HepG2 (cell line): ENCODE results near the gene LAMA5. TPM values are rescaled to one million over a fixed set of nuclear protein-coding genes. Genes with fewer than 3 reads are reported as not detected.

Source experiments
- AGO2 ChIP-seq: fragments of 200-400 bp; formaldehyde crosslinking; optimal IDR thresholded peaks from 2 replicates; pipeline ENCODE3; 2017; ENCODE audit warnings: mild to moderate bottlenecking, low read depth, low read length, moderate library complexity
- CHCHD3 ChIP-seq: sonication (generic); formaldehyde crosslinking; IDR thresholded peaks from 2 replicates; pipeline ENCODE4 v1.8.0; 2022; ENCODE audit warnings: mild to moderate bottlenecking, missing genetic modification reagents, moderate library complexity
- CHD2 ChIP-seq: IDR thresholded peaks from 2 replicates; pipeline ENCODE4 v1.6.1; 2011; ENCODE audit warnings: low read depth, low read length, improper control_type of control experiment
- HBP1 ChIP-seq: IDR thresholded peaks from 2 replicates; pipeline ENCODE4 v1.6.1; 2016; ENCODE audit warnings: low read depth, control low read depth
- HOXA9 ChIP-seq: sonication (generic); formaldehyde crosslinking; IDR thresholded peaks from 2 replicates; pipeline ENCODE4 v1.8.1; 2022; ENCODE audit warnings: missing genetic modification reagents, mild to moderate bottlenecking, moderate library complexity, borderline replicate concordance
- KDM2A ChIP-seq: sonication (generic); formaldehyde crosslinking; IDR thresholded peaks from 2 replicates; pipeline ENCODE4 v1.4.0; 2020; ENCODE audit warnings: low read depth, missing genetic modification reagents, borderline replicate concordance
- KDM4B ChIP-seq: sonication (generic); formaldehyde crosslinking; IDR thresholded peaks from 2 replicates; pipeline ENCODE4 v1.4.0; 2020; ENCODE audit warnings: missing genetic modification reagents
- KDM6A ChIP-seq: IDR thresholded peaks from 2 replicates; pipeline ENCODE4 v1.6.1; 2016; ENCODE audit warnings: low read depth
- KLF13 ChIP-seq: sonication (generic); formaldehyde crosslinking; IDR thresholded peaks from 2 replicates; pipeline ENCODE4 v1.4.0; 2020; ENCODE audit warnings: mild to moderate bottlenecking, missing genetic modification reagents
- KMT2A ChIP-seq: sonication (generic); formaldehyde crosslinking; IDR thresholded peaks from 2 replicates; pipeline ENCODE4 v1.4.0; 2020; ENCODE audit warnings: missing genetic modification reagents
- RBAK ChIP-seq: sonication (generic); formaldehyde crosslinking; IDR thresholded peaks from 2 replicates; pipeline ENCODE4 v1.5.1; 2020; ENCODE audit warnings: mild to moderate bottlenecking, missing genetic modification reagents
- SALL1 ChIP-seq: sonication (generic); formaldehyde crosslinking; IDR thresholded peaks from 2 replicates; pipeline ENCODE4 v1.8.0; 2022; ENCODE audit warnings: mild to moderate bottlenecking, missing genetic modification reagents
- SETDB1 ChIP-seq: sonication (generic); formaldehyde crosslinking; IDR thresholded peaks from 2 replicates; pipeline ENCODE4 v1.5.1; 2020; ENCODE audit warnings: missing genetic modification reagents, mild to moderate bottlenecking, borderline replicate concordance
- SSRP1 ChIP-seq: IDR thresholded peaks from 2 replicates; pipeline ENCODE4 v1.6.1; 2016; ENCODE audit warnings: control low read depth
- TBX3 ChIP-seq: fragments of 450-650 bp; IDR thresholded peaks from 2 replicates; pipeline ENCODE4 v1.6.1; 2017; ENCODE audit warnings: antibody characterized with exemption, mild to moderate bottlenecking, inconsistent platforms, borderline replicate concordance
- TCF7 ChIP-seq: sonication (generic); IDR thresholded peaks from 2 replicates; pipeline ENCODE4 v1.6.1; 2016; ENCODE audit warnings: antibody characterized with exemption, low read depth
- THAP7 ChIP-seq: sonication (generic); formaldehyde crosslinking; IDR thresholded peaks from 2 replicates; pipeline ENCODE4 v1.8.1; 2023; ENCODE audit warnings: mild to moderate bottlenecking, missing genetic modification reagents
- THYN1 ChIP-seq: sonication (generic); formaldehyde crosslinking; IDR thresholded peaks from 2 replicates; pipeline ENCODE4 v1.8.1; 2023; ENCODE audit warnings: low read depth, mild to moderate bottlenecking, moderate library complexity, missing genetic modification reagents, borderline replicate concordance
- ZBTB21 ChIP-seq: sonication (generic); formaldehyde crosslinking; IDR thresholded peaks from 2 replicates; pipeline ENCODE4 v1.4.0; 2020; ENCODE audit warnings: missing genetic modification reagents
- ZFY ChIP-seq: sonication (generic); formaldehyde crosslinking; IDR thresholded peaks from 2 replicates; pipeline ENCODE4 v1.4.0; 2020; ENCODE audit warnings: missing genetic modification reagents
- ZMYM3 ChIP-seq: sonication (generic); formaldehyde crosslinking; IDR thresholded peaks from 2 replicates; pipeline ENCODE4 v1.5.1; 2020; ENCODE audit warnings: mild to moderate bottlenecking, missing genetic modification reagents
- ZNF354B ChIP-seq: sonication (generic); formaldehyde crosslinking; IDR thresholded peaks from 2 replicates; pipeline ENCODE4 v1.8.0; 2022; ENCODE audit warnings: mild to moderate bottlenecking, missing genetic modification reagents
- ZNF430 ChIP-seq: sonication (generic); formaldehyde crosslinking; IDR thresholded peaks from 2 replicates; pipeline ENCODE4 v1.9.0; 2021; ENCODE audit warnings: mild to moderate bottlenecking, missing genetic modification reagents
- ZNF503 ChIP-seq: sonication (generic); formaldehyde crosslinking; IDR thresholded peaks from 2 replicates; pipeline ENCODE4 v1.4.0; 2020; ENCODE audit warnings: missing genetic modification reagents
- ZNF782 ChIP-seq: sonication (generic); formaldehyde crosslinking; IDR thresholded peaks from 2 replicates; pipeline ENCODE4 v1.4.0; 2020; ENCODE audit warnings: missing genetic modification reagents, mild to moderate bottlenecking, borderline replicate concordance
- ZNF839 ChIP-seq: sonication (generic); formaldehyde crosslinking; IDR thresholded peaks from 2 replicates; pipeline ENCODE4 v1.4.0; 2020; ENCODE audit warnings: missing genetic modification reagents, mild to moderate bottlenecking, borderline replicate concordance
- ZSCAN12 ChIP-seq: sonication (generic); formaldehyde crosslinking; IDR thresholded peaks from 2 replicates; pipeline ENCODE4 v1.9.0; 2021; ENCODE audit warnings: mild to moderate bottlenecking, missing genetic modification reagents
- ZSCAN20 ChIP-seq: sonication (generic); formaldehyde crosslinking; IDR thresholded peaks from 2 replicates; pipeline ENCODE4 v1.4.0; 2020; ENCODE audit warnings: missing genetic modification reagents, mild to moderate bottlenecking, borderline replicate concordance
- polyA plus RNA-seq, 8 experiments: library from polyadenylated mRNA; depleted of rRNA in 3 of 8; stranded (reverse) in 7 of 8; unstranded in 1 of 8; fragments of >200 nt; fragmentation: Illumina TruSeq in 4 of 8; extraction: Trizol in 4 of 8; gene quantifications; 2 replicates each; pipeline versions ENCODE4 v1.2.1 to v1.2.3, GENCODE V29; 2011 to 2016; ENCODE audit warnings: low read depth in 4 of 8, missing spikeins in 1 of 8, mixed read lengths in 1 of 8; ENCODE audit not compliant: insufficient read depth in 1 of 8
- total RNA-seq, 5 experiments: library from RNA; depleted of rRNA; stranded (reverse); fragments of >200 nt; fragmentation: Illumina TruSeq; extraction: Trizol; gene quantifications; 2 replicates each; pipeline ENCODE4 v1.2.3, GENCODE V29; 2016; ENCODE audit warnings: low read depth in 1 of 5

LAMA5 gene
- total and polyA plus RNA-seq, 2 of the 13 experiments (the other 11 are each of a cell fraction or from before 2014, with no cell fraction given), result 21.0 to 44.7 TPM

- TF ChIP-seq ZBTB21 (CRISPR knock-in tag) (peak; percentile 24; the same call in 1 of the 2 replicates), THAP7 (CRISPR knock-in tag) (no peak), KMT2A (CRISPR knock-in tag) (peak; percentile 90), ZNF503 (CRISPR knock-in tag) (peak; percentile 84; the same call in 1 of the 2 replicates), HBP1 (CRISPR knock-in tag) (peak; percentile 76), ZNF430 (0 out of 2 replicates have a peak, but pooled peaks have one; percentile 5), SSRP1 (CRISPR knock-in tag) (no peak), ZNF354B (CRISPR knock-in tag) (no peak), ZNF782 (CRISPR knock-in tag) (no peak), RBAK (CRISPR knock-in tag) (no peak), TCF7 (no peak), KDM4B (peak; percentile 96), SETDB1 (CRISPR knock-in tag) (no peak), ZSCAN12 (CRISPR knock-in tag) (peak; percentile 82; the same call in 1 of the 2 replicates), CHD2 (peak; percentile 71; the same call in 1 of the 2 replicates), SALL1 (CRISPR knock-in tag) (peak; percentile 65), AGO2 (peak; percentile 96), KDM2A (CRISPR knock-in tag) (peak; percentile 96), ZMYM3 (CRISPR knock-in tag) (no peak), ZFY (CRISPR knock-in tag) (peak; percentile 73), ZNF839 (CRISPR knock-in tag) (peak; percentile 60; the same call in 1 of the 2 replicates), CHCHD3 (CRISPR knock-in tag) (no peak), ZSCAN20 (no peak; the same call in 1 of the 2 replicates), THYN1 (CRISPR knock-in tag) (no peak), HOXA9 (CRISPR knock-in tag) (no peak), TBX3 (peak; percentile 29; the same call in 1 of the 2 replicates), KDM6A (CRISPR knock-in tag) (no peak), KLF13 (0 out of 2 replicates have a peak, but pooled peaks have one; percentile 65)
Measured at GRCh38 chr20:62302341-62303061, 64.6 kb downstream of the LAMA5 start, which contains the start of gene ADRM1 (continued).
